Activated naive CD4-positive, alpha-beta T cell treated with anti-CD3 and anti-CD28 coated beads, Interleukin-2, amount 50 U/mL, for 72 hours (primary cell): ENCODE results near the gene CEP63. TPM values are rescaled to one million over a fixed set of nuclear protein-coding genes. Genes with fewer than 3 reads are reported as not detected.

ENCODE experiments used
- ATAC-seq, 2 donors: fragments of 150-1000 bp; cut with Tn5 transposase; 2 replicates each; pipeline ENCODE4 v1.10.0; 2021; ENCODE audit warnings: mild to moderate bottlenecking in 2 of 2, moderate library complexity in 2 of 2
- DNase-seq, 2 donors: peaks; one replicate each; pipeline ENCODE4 v3.0.0; 2021 to 2022; ENCODE audit warnings: low spot score in 2 of 2
- H3K27ac Mint-ChIP-seq, 2 donors: one replicate each; pipeline ENCODE4 v1.8.0; 2022; ENCODE audit warnings: mild to moderate bottlenecking in 2 of 2, mixed read lengths in 2 of 2
- H3K36me3 Mint-ChIP-seq, 2 donors: one replicate each; pipeline ENCODE4 v1.8.0; 2022; ENCODE audit warnings: mixed read lengths in 2 of 2
- H3K9me3 Mint-ChIP-seq, 2 donors: one replicate each; pipeline ENCODE4 v1.8.0; 2022; ENCODE audit warnings: mixed read lengths in 2 of 2
- total RNA-seq, 2 donors: library from RNA; stranded (reverse); gene quantifications; one replicate each; pipeline ENCODE4 v1.2.3, GENCODE V29; 2022

CEP63 gene
- total RNA-seq, 2 donors from 2014 or later: 22.0 to 23.4 TPM

DNA sequence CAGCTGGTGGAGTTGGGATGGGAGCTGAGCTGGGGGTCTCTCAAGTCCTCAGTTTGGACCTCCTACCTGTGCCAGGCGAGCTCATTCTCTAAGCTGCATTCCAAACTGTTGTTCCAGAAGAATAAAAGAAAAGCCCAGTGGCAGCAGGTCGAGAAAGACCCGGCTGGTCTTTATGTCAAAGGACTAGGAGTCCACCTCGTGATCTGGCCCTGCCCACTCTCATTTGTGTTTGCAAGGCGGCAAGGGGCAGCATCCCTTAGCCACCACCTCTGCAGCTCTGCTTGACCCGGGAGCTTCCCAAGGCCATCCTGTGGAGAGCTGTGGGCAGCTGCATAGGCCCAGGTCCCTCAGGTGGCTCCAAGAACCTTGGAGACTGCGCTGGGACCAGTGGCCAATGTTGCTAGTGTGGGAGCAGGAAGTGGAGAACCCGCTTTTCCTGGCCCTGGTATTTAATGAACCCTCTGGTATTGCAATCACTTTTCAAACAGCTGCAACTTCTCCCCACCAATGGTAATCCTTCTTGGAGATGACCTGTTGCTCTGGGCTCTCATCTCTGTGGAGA, 134.1 kb downstream of the CEP63 start:
- H3K36me3 Mint-ChIP-seq: no peaks in the 10 kb centered on the region

DNA sequence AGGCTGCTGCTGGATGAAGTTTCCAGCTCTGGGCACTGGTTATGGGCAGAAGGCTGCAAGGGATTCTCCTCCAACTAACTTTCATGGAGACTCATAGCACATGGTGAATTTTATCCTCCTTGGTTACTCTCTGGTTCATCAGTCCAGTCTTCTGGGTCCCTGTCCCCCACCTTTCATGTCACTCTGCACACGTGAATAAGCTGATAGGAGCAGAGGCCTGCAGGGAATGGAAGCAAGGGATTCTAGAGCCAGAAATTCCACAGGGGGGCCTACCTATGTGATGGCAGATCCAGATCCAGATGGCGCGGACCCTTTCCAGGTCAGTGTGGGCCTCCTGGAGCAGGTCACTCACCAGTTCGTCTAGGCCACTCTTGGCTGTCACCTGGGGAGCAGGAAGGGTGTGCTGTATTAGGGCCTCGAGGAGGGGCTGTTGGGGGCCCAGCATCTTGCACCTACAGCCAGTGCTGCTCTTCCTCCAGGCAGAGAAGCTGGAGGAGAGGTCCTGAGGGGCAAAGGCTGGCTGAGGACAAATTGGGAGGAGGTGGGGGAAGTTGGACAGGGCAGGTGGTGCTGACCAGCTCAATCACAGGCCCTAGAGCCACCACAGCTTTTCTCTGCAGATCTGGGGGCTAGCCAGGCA, 134.7 kb downstream of the CEP63 start:
- Mint-ChIP-seq H3K36me3 (no peaks in the 10 kb centered on the region), H3K27ac (no peak overlapping the region), H3K9me3 (no peaks in the 10 kb centered on the region)
- ATAC-seq (no peak), DNase-seq (peak in 1 of 2 donors; percentile 25)

More for the DNA sequence above, 134.1 kb downstream of the CEP63 start:
- no peaks in the 10 kb centered on the region for H3K9me3 Mint-ChIP-seq
- ATAC-seq (no peak), DNase-seq (peak in 1 of 2 donors; percentile 35)
- H3K27ac Mint-ChIP-seq: no peak overlapping the region

GRCh38 chr3:134621854-134622253, 136.0 kb downstream of the CEP63 start:
- no peak overlapping the region for H3K27ac Mint-ChIP-seq
- DNase-seq: no peak
- no peaks in the 10 kb centered on the region for H3K9me3 Mint-ChIP-seq
- ATAC-seq: no peak
- no peaks in the 10 kb centered on the region for H3K36me3 Mint-ChIP-seq

DNA sequence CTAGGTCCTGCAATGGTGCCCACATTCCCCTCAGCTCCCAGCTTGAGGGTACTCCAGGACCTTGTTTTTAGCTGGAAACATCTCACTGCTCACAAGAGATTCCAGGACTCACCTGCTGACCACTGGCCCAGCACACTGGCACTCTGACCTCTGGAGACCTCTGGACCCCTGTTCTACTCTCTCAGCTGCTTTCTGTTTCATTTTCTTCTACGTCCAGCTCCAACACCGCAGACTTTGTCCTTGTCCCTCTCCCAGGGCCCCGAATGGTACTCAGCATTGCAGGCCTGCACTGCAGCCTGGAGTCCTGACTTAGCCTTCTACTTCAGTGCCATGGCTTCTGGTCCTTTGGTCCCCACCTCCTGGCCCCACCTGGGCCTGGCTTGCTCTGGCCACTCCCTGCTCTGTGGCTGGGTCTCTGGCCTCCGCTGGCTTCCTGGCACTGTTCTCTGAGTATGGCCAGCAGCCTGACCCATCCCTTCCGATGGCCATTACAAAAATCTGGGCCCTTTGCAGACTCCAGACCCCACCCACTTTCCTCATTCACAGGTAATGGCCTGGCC, 137.0 kb downstream of the CEP63 start:
- Mint-ChIP-seq H3K36me3 (no peaks in the 10 kb centered on the region), H3K27ac (no peak overlapping the region), H3K9me3 (no peaks in the 10 kb centered on the region)
- DNase-seq (peak in 1 of 2 donors; percentile 37), ATAC-seq (no peak)

DNA sequence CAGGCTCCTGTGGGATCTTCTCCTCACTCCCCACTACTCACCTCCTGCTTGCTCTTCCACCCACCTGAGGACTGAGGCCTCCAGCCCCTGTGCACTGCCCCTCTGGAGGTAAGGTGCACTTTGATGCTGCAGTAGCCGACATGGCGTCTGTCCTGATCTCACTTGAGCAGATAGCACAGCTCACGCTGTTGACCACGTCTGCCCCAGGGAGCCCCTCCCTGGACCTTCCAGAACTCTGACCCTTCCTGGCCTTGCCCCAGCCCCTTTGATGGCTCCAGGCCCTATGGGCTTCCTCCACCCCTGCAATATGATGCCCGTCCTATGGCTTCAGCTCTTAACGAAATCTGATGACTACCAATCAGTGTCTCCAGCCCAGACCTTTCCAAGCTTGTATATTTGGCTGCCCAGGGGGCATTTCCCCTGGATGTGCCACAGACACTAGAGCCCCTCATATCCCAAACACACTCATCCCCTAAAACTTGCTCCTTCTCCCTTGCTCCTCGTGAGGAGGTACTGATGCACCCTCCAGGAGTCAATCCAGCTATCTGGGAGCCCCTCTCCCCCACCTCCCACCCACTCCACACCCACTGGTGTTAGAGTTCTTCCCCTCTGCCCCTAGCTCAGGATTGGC, 137.9 kb downstream of the CEP63 start:
- no peak overlapping the region for H3K27ac Mint-ChIP-seq
- ATAC-seq (no peak), DNase-seq (no peak)
- no peaks in the 10 kb centered on the region for H3K9me3 Mint-ChIP-seq
- H3K36me3 Mint-ChIP-seq: no peaks in the 10 kb centered on the region

Other genes starting within 250 kb of the CEP63 start
- 10 to 100 TPM; 16.4 to 50.1 TPM for gene RYK, start 235.2 kb upstream of the CEP63 start, total RNA-seq
- under 1 TPM in 1 of 2 donors, not detected in 1; 0.64 TPM for gene AMOTL2, start 111.6 kb upstream of the CEP63 start, total RNA-seq
- gene ANAPC13, start 72 bp upstream of the CEP63 start, total RNA-seq: 10 to 100 TPM; 31.8 to 68.0 TPM
- gene KY, start 165.0 kb downstream of the CEP63 start, total RNA-seq: not detected